GM21786 (cell line): ENCODE data around the gene SNU13.
"Not testable (repeated sequence)": the region's sequence is repeated elsewhere in the genome, so short reads cannot be mapped to it uniquely, and the experiment has no call there.

ENCODE experiments used
- ATAC-seq: cut with Tn5 transposase; IDR thresholded peaks from one replicate; pipeline ENCODE4 v1.9.1; 2021; ENCODE audit not compliant: unreplicated experiment

SNU13 gene

DNA sequence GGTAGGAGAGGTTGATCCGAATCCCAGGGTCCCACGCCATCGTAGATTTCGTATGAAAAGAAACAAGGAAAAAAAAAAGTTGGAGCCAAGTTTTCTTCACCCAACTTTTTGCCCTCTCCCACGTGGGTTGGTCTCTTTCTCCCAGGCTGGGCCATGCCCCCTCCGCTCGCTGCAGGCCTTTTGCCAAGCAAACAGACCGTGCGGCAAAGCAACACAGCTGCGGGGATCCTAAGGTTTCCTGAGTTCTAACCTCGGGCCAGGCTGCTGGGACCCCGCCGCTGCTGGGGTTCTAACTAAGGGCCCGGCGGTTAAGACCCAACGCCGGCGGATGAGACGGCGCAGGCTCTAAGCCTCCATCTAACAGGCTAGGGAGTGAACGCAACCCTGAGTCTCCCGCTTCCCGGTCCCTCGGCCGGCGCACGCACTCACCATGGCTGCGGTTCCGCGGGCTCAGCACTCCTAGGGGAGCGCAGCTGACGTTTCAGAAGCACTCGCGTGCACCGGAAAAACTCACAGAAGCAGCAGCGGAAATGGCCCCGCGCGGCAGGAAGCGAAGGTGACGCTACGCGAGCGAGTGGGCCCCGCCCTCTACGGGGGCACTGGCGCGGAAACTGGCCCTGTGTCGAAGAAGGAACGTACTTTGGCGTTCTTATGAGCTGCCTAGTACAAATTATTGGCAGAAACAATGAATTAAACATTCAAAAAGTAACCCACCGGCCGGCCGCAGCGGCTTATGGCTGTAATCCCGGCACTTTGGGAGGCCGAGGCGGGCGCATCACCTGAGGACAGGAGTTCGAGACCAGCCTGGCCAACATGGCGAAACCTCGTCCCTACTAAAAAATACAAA, at the start of gene SNU13:
Gene SNU13 (minus strand): TSS at position 503 of the 847 bp plus-strand sequence. CDS start 71 bp downstream, at position 432.
- peak; percentile 85 for ATAC-seq

DNA sequence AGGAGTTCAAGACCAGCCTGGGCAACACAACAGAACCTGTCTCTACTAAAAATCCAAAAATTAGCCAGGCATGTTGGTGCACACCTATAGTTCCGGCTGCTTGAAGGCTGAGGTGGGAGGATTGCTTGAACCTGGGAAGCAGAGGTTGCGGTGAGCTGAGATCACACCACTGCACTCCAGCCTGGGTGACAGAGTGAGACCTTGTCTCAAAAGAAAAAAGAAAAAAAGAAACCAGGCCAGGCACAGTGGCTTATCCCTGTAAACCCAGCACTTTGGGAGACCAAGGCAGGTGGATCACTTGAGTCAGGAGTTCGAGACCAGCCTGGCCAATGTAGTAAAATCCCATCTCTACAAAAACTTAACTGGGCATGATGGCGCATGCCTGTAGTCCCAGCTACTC, 44.6 kb upstream of the SNU13 start:
- ATAC-seq: not testable (repeated sequence)

DNA sequence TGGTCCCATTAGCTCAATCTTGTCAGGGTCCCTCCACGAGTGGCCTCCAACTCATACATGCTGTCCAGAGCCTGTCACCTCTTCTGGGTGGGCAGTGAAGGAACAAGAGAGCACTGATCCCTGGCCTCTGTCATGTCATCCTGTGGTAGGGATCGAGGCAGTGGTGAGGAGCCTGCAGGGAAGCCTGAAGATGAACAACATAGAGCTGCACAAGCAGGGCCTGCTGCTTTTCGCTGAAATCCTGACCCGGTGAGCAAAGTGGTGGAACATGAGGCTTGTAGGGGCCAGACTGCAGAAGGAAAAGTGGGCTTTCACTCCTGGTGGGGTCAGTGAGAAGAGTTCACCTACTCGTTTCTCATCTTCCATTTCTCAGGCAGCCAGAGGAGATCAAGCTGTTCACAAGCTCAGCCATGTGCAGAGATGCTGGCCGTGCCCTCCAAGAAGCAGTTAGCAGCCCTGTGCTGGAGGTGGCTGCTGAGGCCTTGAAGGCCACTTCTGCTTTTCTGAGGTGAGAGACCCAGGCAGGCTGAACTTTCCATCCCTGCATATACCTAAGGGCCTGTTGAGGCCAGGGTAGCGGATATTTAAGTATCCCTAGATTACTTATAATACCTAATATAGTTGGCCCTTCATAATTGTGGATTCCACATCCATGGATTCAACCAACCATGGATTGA, 43.6 kb upstream of the SNU13 start:
- no peak for ATAC-seq

DNA sequence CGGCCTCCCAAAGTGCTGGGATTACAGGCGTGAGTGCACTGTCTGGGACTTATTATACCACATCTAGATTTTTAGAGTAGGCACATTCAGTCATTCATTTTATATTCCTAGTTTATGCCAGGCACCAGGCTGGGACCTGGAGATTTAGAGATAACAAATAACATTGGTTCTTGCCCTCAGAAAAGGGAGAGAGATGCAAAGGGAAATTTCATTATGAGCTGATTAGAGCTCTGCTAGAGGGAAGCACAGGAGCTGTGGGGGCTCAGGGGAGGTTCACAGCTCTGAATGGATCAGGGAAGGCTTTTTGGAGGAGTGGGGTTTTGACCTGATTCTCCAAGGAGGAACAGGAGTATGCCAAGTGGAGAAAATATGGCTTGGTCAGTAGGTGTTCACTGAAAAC, 42.9 kb upstream of the SNU13 start:
- ATAC-seq: no peak

DNA sequence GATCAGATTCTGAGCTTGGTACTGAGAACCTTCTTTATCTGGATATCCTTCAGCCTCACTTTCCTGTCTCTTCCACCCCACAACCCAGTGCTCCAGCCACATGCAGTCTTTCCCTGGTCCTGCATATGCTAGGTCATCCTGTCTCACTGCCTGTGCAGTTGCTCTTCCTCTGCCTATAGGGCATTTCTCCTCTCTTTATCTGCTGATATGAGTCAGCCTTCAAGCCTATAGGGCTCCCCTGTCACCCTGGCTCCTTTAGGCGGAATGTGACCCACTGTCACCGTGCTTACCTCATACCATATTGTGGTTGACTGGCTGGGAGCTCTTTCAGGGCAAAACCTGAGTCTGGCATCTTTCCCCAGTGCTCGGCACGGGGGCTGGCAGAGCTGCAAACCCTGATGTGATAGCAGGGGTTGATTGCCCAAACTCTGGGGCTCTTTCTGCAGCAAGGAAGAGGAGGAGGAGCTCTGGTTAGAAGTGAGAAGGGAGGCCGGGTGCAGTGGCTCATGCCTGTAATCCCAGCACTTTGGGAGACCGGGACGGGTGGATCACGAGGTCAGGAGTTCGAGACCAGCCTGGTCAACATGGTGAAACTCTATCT, 36.9 kb upstream of the SNU13 start:
- no peak for ATAC-seq

DNA sequence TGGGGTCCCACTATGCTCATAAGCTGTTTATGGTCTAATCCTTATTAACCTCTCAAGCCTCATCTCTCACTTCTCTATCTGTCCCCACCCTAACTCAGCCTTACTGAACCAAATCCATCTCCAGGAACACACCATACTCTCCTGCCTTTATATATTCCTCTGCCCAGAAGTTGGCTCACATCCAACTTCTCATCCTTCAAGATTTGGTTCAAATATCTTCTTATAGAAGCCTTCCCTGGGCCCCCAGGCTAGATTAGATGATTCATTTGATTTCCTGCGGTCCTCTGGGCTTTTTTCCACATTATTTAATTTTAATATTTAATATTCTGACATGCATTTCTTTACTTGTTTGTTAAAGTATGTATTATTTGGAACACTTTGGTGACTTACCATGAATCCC, 33.8 kb upstream of the SNU13 start:
- ATAC-seq: no peak

DNA sequence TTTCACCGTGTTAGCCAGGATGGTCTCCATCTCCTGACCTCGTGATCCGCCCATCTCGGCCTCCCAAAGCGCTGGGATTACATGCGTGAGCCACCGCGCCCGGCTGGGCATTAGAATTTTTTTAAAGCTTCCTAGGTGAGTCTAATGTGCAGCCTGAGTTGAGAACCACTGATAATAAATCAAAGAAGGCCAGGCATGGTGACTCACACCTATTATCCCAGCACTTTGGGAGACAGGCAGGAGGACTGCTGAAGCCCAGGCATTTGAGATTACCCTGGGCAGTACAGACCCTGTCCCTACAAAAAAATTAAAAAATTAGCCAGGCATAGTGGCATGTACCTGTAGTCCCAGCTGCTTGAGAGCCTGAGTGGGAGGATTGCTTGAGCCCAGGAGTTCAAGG, 24.3 kb upstream of the SNU13 start:
- no peak for ATAC-seq

DNA sequence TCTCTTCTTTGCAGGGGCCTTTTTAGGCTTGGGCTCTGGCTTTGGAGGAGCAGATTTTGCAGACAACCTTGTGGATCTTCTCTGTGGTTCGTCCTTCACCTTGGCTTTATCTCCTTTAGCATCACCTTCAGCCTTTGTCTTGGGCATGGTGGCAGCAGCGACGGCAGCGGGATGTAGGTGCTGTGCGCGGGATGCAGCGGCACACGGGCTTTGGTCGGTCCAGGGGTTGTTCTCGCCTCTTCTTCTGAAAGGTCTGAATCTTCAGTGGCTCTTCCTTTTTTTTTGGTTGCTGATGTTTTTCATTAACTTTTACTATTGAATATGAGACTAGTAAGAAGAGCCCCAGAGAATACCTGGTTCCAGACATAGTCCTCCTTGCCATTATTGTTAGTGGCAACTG, 20.7 kb upstream of the SNU13 start:
- ATAC-seq: no peak

DNA sequence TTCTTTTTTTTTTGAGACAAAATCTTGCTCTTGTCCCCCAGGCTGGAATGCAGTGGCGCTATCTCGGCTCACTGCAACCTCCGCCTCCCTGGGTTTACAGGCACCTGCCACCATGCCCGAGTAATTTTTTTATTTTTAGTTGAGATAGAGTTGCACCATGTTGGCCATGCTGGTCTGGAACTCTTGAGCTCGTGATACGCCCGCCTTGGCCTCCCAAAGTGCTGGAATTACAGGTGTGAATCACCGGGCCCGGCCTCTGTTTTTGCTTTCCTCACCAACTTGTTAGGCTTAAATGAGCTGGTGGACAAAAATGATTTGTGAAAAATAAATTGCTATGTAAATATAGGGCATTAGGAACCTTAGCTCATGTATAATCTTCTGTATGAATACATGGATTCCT, 14.1 kb upstream of the SNU13 start:
- ATAC-seq: no peak

DNA sequence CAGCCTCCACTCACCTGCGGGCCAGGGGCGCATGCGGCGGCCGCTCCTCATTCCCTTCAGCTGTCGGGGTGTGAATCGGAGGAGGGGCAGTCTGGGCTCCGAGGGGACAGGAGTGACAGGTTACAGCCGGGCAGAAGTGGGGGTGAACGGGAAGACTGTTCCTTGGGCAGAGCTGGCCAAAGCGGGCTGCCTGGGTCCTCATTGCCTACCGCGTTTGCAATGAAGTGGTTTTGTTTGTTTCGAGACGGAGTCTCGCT, 11.4 kb upstream of the SNU13 start:
- ATAC-seq: no peak

DNA sequence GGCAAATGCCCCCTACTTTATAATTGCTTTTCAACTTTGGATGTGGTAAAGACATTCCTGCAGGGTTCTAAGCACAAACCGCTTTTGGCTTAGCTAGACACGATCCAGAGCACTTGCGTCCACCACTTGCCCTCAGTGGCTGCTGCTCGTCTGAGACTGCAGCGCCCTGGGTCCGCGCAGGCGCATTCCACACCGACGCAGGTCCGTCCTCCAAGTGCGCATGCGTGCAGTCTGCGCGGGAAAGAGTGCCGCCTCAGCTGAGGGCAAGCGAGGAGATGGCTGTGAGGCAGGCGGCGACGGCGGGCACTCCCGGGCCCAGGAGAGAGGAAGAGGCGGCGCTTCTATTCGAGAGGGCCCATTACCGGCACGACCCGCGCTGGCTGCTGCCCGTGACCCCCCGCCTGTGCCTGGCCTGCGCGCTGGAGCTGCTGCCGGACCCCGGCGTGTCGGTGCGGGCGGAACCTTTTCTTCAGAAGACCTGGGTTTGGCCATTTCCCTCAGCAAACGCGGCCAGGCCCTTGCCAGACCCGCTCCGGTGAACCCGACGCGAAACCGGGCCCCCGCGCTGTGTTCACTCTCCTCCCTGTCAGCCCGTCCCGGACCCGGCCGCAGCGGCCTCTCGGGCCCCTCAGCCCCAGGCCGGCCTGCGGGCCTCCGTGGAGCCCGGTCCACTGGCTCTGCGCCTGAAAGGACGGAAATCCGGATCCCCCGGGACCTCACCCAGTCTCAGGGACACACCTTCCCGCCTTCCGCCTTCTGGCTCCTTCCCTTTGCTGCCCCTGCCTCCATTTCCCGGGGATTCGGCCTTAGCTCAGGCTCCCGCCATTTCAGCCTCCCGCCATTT, 10.8 kb upstream of the SNU13 start, which contains the start of gene MEI1:
Gene MEI1 (plus strand): TSS at position 240 of the 844 bp plus-strand sequence. CDS start 36 bp downstream, at position 276.
- ATAC-seq: no peak

DNA sequence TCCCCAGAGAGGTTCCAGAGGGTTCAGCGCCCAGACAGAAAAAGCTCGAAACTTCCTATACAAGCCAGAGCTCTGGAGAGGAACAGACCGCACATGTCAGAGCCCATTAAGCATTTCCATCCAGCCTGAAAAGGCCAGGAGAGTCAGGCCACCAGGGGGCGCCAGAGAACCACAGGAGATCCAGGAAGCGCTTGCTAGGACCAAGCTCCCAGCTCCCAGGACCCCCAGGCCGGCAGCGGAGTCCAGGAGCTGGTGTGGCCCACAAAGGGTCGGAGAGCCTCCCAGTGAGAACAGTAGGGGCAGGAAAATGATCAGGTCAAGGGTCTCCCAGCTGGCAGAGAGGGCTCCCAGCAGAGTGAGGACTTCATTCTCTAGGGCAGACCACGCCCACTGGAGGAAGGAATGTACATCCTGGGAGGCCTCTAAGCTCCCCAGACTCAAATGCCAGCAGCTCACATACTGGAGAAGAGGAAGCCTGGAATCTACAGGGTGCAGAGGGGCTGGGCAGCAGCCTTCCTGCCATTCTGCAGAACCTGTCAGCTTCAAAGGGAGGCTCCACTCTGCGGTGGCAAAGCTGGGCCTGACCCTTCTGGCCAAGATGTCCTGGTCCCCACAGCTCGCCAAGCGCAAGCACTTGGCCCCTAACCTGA, 8.6 kb upstream of the SNU13 start:
- no peak for ATAC-seq

DNA sequence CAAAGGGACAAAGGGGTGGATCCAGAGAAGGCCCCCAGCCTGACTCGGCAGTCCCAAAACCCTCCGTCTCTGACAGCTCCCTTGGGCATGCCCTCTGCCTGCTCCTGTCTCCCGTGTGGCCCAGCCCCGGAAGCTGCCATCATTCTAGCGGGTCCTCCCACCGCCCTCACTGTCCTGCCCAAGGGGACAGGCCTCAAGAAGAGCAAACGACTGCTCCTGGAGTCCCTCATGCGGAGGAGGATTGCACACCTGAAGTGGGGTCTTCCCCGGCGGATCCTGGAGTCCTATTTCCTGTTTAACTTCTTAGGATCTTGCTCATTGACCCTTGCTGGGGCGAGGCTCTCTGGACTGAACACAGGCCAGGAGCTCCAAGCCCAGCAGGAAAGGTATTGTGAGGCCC, 8.0 kb upstream of the SNU13 start:
- no peak for ATAC-seq

DNA sequence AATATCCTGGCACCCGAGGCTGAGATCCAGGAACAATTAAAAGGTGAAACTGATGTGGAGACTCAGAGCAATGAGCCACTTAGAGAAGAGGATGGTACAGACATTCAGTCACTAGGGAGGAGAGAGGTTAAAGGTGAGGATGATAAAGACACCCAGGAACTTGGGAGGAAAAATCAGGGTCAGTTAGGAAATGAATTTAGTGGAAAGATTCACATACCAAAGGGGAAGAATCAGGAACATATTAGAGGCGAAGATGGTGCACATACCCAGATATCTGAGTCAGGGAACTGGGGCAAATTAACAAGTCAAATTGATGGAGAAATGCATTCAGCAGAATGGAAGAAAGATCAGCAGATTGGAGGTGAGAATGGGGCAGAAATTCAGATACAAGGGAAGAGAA, 6.5 kb upstream of the SNU13 start:
- no peak for ATAC-seq

DNA sequence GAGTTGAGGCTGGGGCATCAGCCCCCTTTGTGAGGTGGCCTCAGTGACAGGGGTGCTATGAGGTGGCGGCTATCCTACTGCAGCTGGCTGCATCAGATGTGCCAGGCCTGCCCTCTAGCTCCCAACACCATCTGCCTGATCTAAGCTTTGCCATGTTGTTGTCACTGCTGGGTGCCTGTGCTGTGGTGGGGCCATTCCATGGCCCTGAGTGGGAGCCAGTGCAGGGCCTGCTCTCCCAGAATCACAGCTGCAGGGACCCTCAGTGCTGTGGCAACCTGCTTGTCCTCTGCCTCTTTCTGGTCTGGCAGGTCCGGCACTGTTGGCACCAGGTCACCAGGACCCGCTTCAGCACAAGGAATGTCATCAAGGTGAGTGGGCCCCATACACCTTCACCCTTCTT, 1.8 kb upstream of the SNU13 start:
- ATAC-seq: no peak

DNA sequence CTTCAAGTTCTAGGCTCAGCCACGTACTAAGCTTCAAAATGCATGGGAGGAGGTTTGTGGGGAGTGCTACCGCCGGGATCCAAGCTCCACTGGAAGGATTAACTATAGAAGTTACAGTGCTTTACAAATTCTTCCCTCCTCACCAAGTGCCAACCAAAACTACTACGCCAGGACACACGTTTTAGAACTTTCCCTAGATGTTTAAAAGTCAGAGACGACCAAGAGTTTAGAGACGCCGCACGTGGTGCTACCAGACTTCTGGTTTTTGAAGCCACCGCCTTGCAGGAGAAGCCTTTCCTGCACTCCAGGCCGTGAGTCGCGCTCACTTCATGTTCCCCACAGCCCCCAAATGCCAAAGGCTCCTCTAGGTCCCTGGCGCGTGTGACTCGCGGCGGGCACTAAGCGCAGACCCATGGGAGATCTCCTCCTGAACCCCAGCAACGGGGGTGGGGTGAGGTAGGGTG, 734 bp downstream of the SNU13 start:
- ATAC-seq: no peak

DNA sequence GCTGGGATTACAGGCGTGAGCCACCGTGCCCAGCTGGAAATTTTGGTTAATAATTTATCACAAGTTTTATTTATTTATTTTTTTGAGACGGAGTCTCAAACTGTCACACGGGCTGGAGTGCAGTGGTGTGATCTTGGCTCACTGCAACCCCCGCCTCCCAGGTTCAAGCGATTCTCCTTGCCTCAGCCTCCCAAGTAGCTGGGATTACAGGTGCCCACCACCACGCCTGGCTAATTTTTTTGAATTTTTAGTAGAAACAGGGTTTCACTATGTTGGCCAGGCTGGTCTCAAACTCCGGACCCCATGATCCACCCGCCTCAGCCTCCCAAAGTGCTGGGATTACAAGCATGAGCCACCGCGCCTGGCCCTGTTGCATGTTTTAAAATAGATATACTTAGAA, 1.8 kb downstream of the SNU13 start:
- ATAC-seq: not testable (repeated sequence)

DNA sequence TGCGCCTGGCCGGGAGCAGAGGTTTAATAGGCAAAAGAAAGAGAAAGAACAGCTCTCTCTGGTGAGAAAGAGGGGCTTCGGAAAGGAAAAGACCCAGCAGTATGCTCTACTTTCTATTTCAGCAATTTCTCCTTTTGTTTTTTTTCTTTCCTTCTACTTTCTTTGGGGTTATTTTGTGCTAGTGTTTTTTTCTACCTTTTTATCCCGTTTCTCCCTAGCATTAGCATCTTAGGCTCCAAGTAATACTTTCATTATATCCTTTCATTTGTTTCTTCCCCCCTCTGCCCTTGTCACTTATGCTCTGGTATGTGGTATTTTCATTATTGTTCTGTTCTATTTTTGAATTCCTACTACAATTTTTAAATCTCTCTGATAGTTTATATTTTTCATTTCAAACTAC, 4.5 kb downstream of the SNU13 start:
- ATAC-seq: no peak

DNA sequence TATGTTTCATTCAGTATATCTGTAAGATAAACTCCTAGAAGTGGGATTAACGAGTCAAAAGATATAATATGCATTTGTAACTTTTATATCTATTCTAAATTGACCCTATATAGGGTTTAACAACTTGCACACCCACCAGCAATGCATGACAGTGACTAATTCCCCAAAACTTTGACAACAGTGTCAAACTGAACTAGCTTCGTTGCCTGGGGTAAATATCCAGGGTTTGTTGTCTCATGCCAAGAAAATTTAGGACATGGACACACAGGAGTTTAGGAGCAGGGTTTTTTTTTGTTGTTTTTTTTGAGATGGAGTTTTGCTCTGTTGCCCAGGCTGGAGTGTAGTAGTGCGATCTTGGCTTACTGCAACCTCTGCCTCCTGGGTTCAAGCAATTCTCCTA, 5.1 kb downstream of the SNU13 start:
- ATAC-seq: no peak

DNA sequence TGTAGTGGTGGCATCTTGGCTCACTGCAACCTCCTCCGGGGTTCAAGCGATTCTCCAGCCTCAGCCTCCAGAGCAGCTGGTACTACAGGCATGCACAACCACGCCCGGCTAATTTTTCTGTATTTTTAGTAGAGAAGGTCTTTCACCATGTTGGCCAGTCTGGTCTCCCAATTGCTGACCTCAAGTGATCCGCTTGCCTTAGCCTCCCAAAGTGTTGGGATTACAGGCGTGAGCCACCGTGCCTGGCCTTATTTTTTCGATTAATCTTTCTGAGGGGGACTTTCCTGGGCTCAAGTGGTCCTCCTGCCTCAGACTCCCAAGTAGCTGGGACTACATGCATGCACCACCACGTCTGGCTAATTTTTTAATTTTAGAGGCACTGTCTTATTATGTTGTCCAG, 5.6 kb downstream of the SNU13 start:
- ATAC-seq: no peak
